Measurements from ENCODE around the gene LHFPL3. TPM values are rescaled to one million over a fixed set of nuclear protein-coding genes. Genes with fewer than 3 reads are reported as not detected.

The LHFPL3 gene
- total RNA-seq, 4 donors from 2014 or later: not detected

- intact Hi-C loops (cut with DNase I): no loop called here
- no peaks in the 10 kb centered on the region for H3K9me3 ChIP-seq
- no peaks in the 10 kb centered on the region for H3K36me3 ChIP-seq
- H3K27ac ChIP-seq (replicated peaks in 1 of 4): no peak overlapping the region
- H3K4me3 ChIP-seq: no peak overlapping the region
- 89% methylated on average over 2 of the region's 2 CpGs for WGBS
- no peak for DNase-seq (ENCODE audit: extremely low spot score)
- H3K4me1 ChIP-seq: no peaks in the 10 kb centered on the region
- no peaks in the 10 kb centered on the region for H3K27me3 ChIP-seq
- no peak for TF ChIP-seq CTCF (IDR thresholded peaks at IDR 0.05)
- TF ChIP-seq POLR2A (IDR thresholded peaks at IDR 0.05; ENCODE audit: low read depth): no peak
- TF ChIP-seq EP300 (IDR thresholded peaks at IDR 0.05): no peak
Measured at GRCh38 chr7:104851268-104851667, 522.9 kb downstream of the LHFPL3 start.

- no peak for TF ChIP-seq EP300 (IDR thresholded peaks at IDR 0.05)
- TF ChIP-seq CTCF (IDR thresholded peaks at IDR 0.05): no peak
- TF ChIP-seq POLR2AphosphoS5 (IDR thresholded peaks at IDR 0.05): no peak
- TF ChIP-seq POLR2A (IDR thresholded peaks at IDR 0.05; ENCODE audit: low read depth): no peak
- H3K4me1 ChIP-seq: no peaks in the 10 kb centered on the region
- DNase-seq (ENCODE audit: extremely low spot score): no peak
- no peaks in the 10 kb centered on the region for H3K27me3 ChIP-seq
- no peak overlapping the region for H3K4me3 ChIP-seq
- H3K27ac ChIP-seq (replicated peaks in 1 of 4): no peak overlapping the region
- WGBS: 75% methylated on average over 1 of the region's 1 CpG
- no peaks in the 10 kb centered on the region for H3K36me3 ChIP-seq
- H3K9me3 ChIP-seq: no peaks in the 10 kb centered on the region
- intact Hi-C loops (cut with DNase I): no loop called here
Measured at GRCh38 chr7:104852386-104852785, 524.0 kb downstream of the LHFPL3 start.

GRCh38 chr7:104855861-104856260 lies 527.5 kb downstream of the LHFPL3 start:
- Histone ChIP-seq H3K36me3 (no peaks in the 10 kb centered on the region), H3K4me3 (no peak overlapping the region), H3K9me3 (no peaks in the 10 kb centered on the region), H3K27me3 (no peaks in the 10 kb centered on the region), H3K27ac (replicated peaks in 1 of 4) (no peak overlapping the region), H3K4me1 (peaks cover 0 to 2% (median 0%) of the 10 kb centered on the region in 4 donors)
- WGBS: 89% methylated on average over 2 of the region's 2 CpGs
- intact Hi-C loops (cut with DNase I): no loop called here
- no peak for DNase-seq (ENCODE audit: extremely low spot score)
- TF ChIP-seq CTCF (IDR thresholded peaks at IDR 0.05) (no peak), EP300 (IDR thresholded peaks at IDR 0.05) (no peak), POLR2AphosphoS5 (IDR thresholded peaks at IDR 0.05) (no peak), POLR2A (IDR thresholded peaks at IDR 0.05; ENCODE audit: low read depth) (no peak)

GRCh38 chr7:104857458-104858425 lies 529.3 kb downstream of the LHFPL3 start:
- intact Hi-C loops (cut with DNase I): no loop called here
- H3K4me3 ChIP-seq: no peak overlapping the region
- DNase-seq (ENCODE audit: extremely low spot score): no peak
- H3K27ac ChIP-seq (replicated peaks in 1 of 4): no peak overlapping the region
- H3K27me3 ChIP-seq: no peaks in the 10 kb centered on the region
- H3K9me3 ChIP-seq: no peaks in the 10 kb centered on the region
- no peaks in the 10 kb centered on the region for H3K36me3 ChIP-seq
- 60% methylated on average over 5 of the region's 5 CpGs for WGBS
- TF ChIP-seq POLR2A (IDR thresholded peaks at IDR 0.05; ENCODE audit: low read depth): no peak
- peaks cover 0 to 15% (median 5%) of the 10 kb centered on the region in 4 donors for H3K4me1 ChIP-seq

- 83% methylated on average over 4 of the region's 4 CpGs for WGBS
- intact Hi-C loops (cut with DNase I): no loop called here
- no peak overlapping the region for H3K27ac ChIP-seq (replicated peaks in 1 of 4)
- DNase-seq (ENCODE audit: extremely low spot score): no peak
- TF ChIP-seq POLR2A (IDR thresholded peaks at IDR 0.05; ENCODE audit: low read depth): no peak
- TF ChIP-seq EP300 (IDR thresholded peaks at IDR 0.05): no peak
- no peak for TF ChIP-seq POLR2AphosphoS5 (IDR thresholded peaks at IDR 0.05)
- no peak for TF ChIP-seq CTCF (IDR thresholded peaks at IDR 0.05)
- H3K9me3 ChIP-seq: peaks cover 0 to 8% (median 2%) of the 10 kb centered on the region in 4 donors
- H3K27me3 ChIP-seq: peaks cover 0 to 4% (median 0%) of the 10 kb centered on the region in 4 donors
- H3K4me1 ChIP-seq: peaks cover 0 to 15% (median 5%) of the 10 kb centered on the region in 4 donors
- no peaks in the 10 kb centered on the region for H3K36me3 ChIP-seq
- H3K4me3 ChIP-seq: no peak overlapping the region
Measured at GRCh38 chr7:104859754-104860426, 531.5 kb downstream of the LHFPL3 start.

Data from esophagus muscularis mucosa (tissue), 4 donors.